ENCODE results near the gene ASCC3.

ASCC3 gene

GRCh38 chr6:100469101-100469859, 411.8 kb downstream of the ASCC3 start:
- in situ Hi-C loops (cut with HindIII; ENCODE audit: low sequenced_read_pairs): loop anchor here (25.0 kb wide), 1 partner anchor 357 kb away; no protein-coding TSS in a partner anchor

- in situ Hi-C loops (cut with HindIII; ENCODE audit: low sequenced_read_pairs): loop anchor here (25.0 kb wide), 1 partner anchor 356 kb away; no protein-coding TSS in a partner anchor
These were observed 413.0 kb downstream of the ASCC3 start for GRCh38 chr6:100468016-100468622.

- in situ Hi-C loops (cut with HindIII; ENCODE audit: low sequenced_read_pairs): loop anchor here (25.0 kb wide), 1 partner anchor 355 kb away; no protein-coding TSS in a partner anchor
These were observed 413.8 kb downstream of the ASCC3 start for GRCh38 chr6:100467129-100468015.

GRCh38 chr6:100466410-100467128, 414.6 kb downstream of the ASCC3 start:
- in situ Hi-C loops (cut with HindIII; ENCODE audit: low sequenced_read_pairs): loop anchor here (25.0 kb wide), 1 partner anchor 354 kb away; no protein-coding TSS in a partner anchor

- in situ Hi-C loops (cut with HindIII; ENCODE audit: low sequenced_read_pairs): loop anchor here (25.0 kb wide), 1 partner anchor 354 kb away; no protein-coding TSS in a partner anchor
These were observed 415.3 kb downstream of the ASCC3 start for GRCh38 chr6:100465701-100466409.

- in situ Hi-C loops (cut with HindIII; ENCODE audit: low sequenced_read_pairs): loop anchor here (25.0 kb wide), 1 partner anchor 353 kb away; no protein-coding TSS in a partner anchor
These were observed 416.0 kb downstream of the ASCC3 start, which contains the start of gene SIM1 for GRCh38 chr6:100464903-100465700. TSS of gene SIM1 (minus strand) at chr6:100464921. CDS start at chr6:100463468, 1,453 bp downstream.

GRCh38 chr6:100464162-100464851, 416.8 kb downstream of the ASCC3 start:
- in situ Hi-C loops (cut with HindIII; ENCODE audit: low sequenced_read_pairs): loop anchor here (25.0 kb wide), 1 partner anchor 352 kb away; no protein-coding TSS in a partner anchor

GRCh38 chr6:100463630-100464161, 417.4 kb downstream of the ASCC3 start:
- in situ Hi-C loops (cut with HindIII; ENCODE audit: low sequenced_read_pairs): loop anchor here (25.0 kb wide), 1 partner anchor 351 kb away; no protein-coding TSS in a partner anchor

- in situ Hi-C loops (cut with HindIII; ENCODE audit: low sequenced_read_pairs): loop anchor here (25.0 kb wide), 1 partner anchor 351 kb away; no protein-coding TSS in a partner anchor
These were observed 418.2 kb downstream of the ASCC3 start for GRCh38 chr6:100462706-100463629.

GRCh38 chr6:100461917-100462705, 419.0 kb downstream of the ASCC3 start:
- in situ Hi-C loops (cut with HindIII; ENCODE audit: low sequenced_read_pairs): loop anchor here (25.0 kb wide), 1 partner anchor 350 kb away; no protein-coding TSS in a partner anchor

GRCh38 chr6:100461278-100461916, 419.7 kb downstream of the ASCC3 start:
- in situ Hi-C loops (cut with HindIII; ENCODE audit: low sequenced_read_pairs): loop anchor here (25.0 kb wide), 1 partner anchor 349 kb away; no protein-coding TSS in a partner anchor

- in situ Hi-C loops (cut with HindIII; ENCODE audit: low sequenced_read_pairs): loop anchor here (25.0 kb wide), 1 partner anchor 348 kb away; no protein-coding TSS in a partner anchor
These were observed 420.4 kb downstream of the ASCC3 start for GRCh38 chr6:100460650-100461204.

- in situ Hi-C loops (cut with HindIII; ENCODE audit: low sequenced_read_pairs): loop anchor here (25.0 kb wide), 1 partner anchor 347 kb away; no protein-coding TSS in a partner anchor
These were observed 421.4 kb downstream of the ASCC3 start for GRCh38 chr6:100459592-100460184.

All from DLD1 (cell line).